Measurements from ENCODE around the gene RCCD1.
"Not testable (repeated sequence)": the region's sequence is repeated elsewhere in the genome, so short reads cannot be mapped to it uniquely, and the experiment has no call there.

RCCD1 gene

GRCh38 chr15:90954712-90955623, at the start of gene RCCD1:
RCCD1 (plus strand) TSS chr15:90954884; CDS start chr15:90956735, 1,851 bp downstream.
- peak; percentile 91 for DNase-seq (ENCODE audit: low read depth)

- no peak for DNase-seq (ENCODE audit: low read depth)
Observed at GRCh38 chr15:90905306-90906180, 49.1 kb upstream of the RCCD1 start.

- no peak for DNase-seq (ENCODE audit: low read depth)
Observed at GRCh38 chr15:90906181-90906849, 48.4 kb upstream of the RCCD1 start.

GRCh38 chr15:90907051-90907660, 47.5 kb upstream of the RCCD1 start:
- no peak for DNase-seq (ENCODE audit: low read depth)

GRCh38 chr15:90907838-90908507, 46.7 kb upstream of the RCCD1 start:
- DNase-seq (ENCODE audit: low read depth): no peak

GRCh38 chr15:90909449-90909848, 45.2 kb upstream of the RCCD1 start:
- DNase-seq (ENCODE audit: low read depth): not testable (repeated sequence)

- DNase-seq (ENCODE audit: low read depth): no peak
Observed at GRCh38 chr15:90909976-90910375, 44.7 kb upstream of the RCCD1 start.

- DNase-seq (ENCODE audit: low read depth): no peak
Observed at GRCh38 chr15:90910441-90911301, 44.0 kb upstream of the RCCD1 start.

- DNase-seq (ENCODE audit: low read depth): no peak
Observed at GRCh38 chr15:90911302-90911623, 43.4 kb upstream of the RCCD1 start.

GRCh38 chr15:90911906-90912769, 42.5 kb upstream of the RCCD1 start:
- DNase-seq (ENCODE audit: low read depth): no peak

- DNase-seq (ENCODE audit: low read depth): no peak
Observed at GRCh38 chr15:90912770-90913075, 42.0 kb upstream of the RCCD1 start.

GRCh38 chr15:90913398-90913944, 41.2 kb upstream of the RCCD1 start:
- DNase-seq (ENCODE audit: low read depth): no peak

- DNase-seq (ENCODE audit: low read depth): no peak
Observed at GRCh38 chr15:90914305-90915080, 40.2 kb upstream of the RCCD1 start.

GRCh38 chr15:90915216-90915807, 39.4 kb upstream of the RCCD1 start:
- no peak for DNase-seq (ENCODE audit: low read depth)

- no peak for DNase-seq (ENCODE audit: low read depth)
Observed at GRCh38 chr15:90915808-90916440, 38.8 kb upstream of the RCCD1 start.

GRCh38 chr15:90916461-90916860, 38.2 kb upstream of the RCCD1 start:
- no peak for DNase-seq (ENCODE audit: low read depth)

- no peak for DNase-seq (ENCODE audit: low read depth)
Observed at GRCh38 chr15:90917569-90917968, 37.1 kb upstream of the RCCD1 start.

Data from stromal cell of bone marrow (primary cell).